Ascending aorta (tissue), 2 donors: ENCODE results near the gene METAP1D. TPM values are rescaled to one million over a fixed set of nuclear protein-coding genes. Genes with fewer than 3 reads are reported as not detected.
A peak's percentile ranks its signal among the peaks of the same experiment; 100 is the strongest.

Source experiments
- DNase-seq, 2 donors: peaks; one replicate each; pipeline ENCODE4 v3.0.0-alpha.2; 2019; ENCODE audit warnings: low spot score in 2 of 2
- H3K27ac ChIP-seq, 2 donors: fragments of 200-600 bp; sonication (generic); one replicate each; pipeline ENCODE4 v1.5.1; 2016 to 2017; ENCODE audit warnings: mild to moderate bottlenecking in 1 of 2
- H3K27me3 ChIP-seq: fragments of 200-600 bp; sonication (generic); one replicate; pipeline ENCODE4 v1.5.1; 2017
- H3K36me3 ChIP-seq, 2 donors: fragments of 200-600 bp; sonication (generic); one replicate each; pipeline ENCODE4 v1.5.1; 2016
- H3K4me1 ChIP-seq, 2 donors: fragments of 200-600 bp; sonication (generic); one replicate each; pipeline ENCODE4 v1.5.1; 2016 to 2017; ENCODE audit warnings: mild to moderate bottlenecking in 1 of 2
- H3K4me3 ChIP-seq, 2 donors: fragments of 200-600 bp; sonication (generic); one replicate each; pipeline ENCODE4 v1.5.1; 2016 to 2017; ENCODE audit warnings: mild to moderate bottlenecking in 1 of 2
- H3K9me3 ChIP-seq, 2 donors: fragments of 200-600 bp; sonication (generic); one replicate each; pipeline ENCODE4 v1.5.1; 2016
- CTCF ChIP-seq, 3 experiments: fragments of 200-600 bp in 2 of 3; fragments of 450-650 bp in 1 of 3; sonication (generic) in 2 of 3; IDR thresholded peaks; one replicate each; pipeline ENCODE4 v1.5.1; 2016 to 2019; ENCODE audit warnings: antibody characterized with exemption in 3 of 3, mild to moderate bottlenecking in 1 of 3, moderate library complexity in 1 of 3
- intact Hi-C: fragments of 100-400 bp; cut with DNase I; formaldehyde crosslinking; loops from one replicate; pipeline ENCODE4 v1.15.1; 2023
- total RNA-seq: library from RNA; depleted of rRNA; stranded (reverse); fragments of >200 nt; gene quantifications from one replicate; pipeline ENCODE4 v1.1.0, GENCODE V29; 2016

The METAP1D gene
- total RNA-seq, 1 donor from 2014 or later: not detected

- Histone ChIP-seq H3K4me1 (peaks cover 17 to 31% of the 10 kb centered on the region in 2 donors), H3K9me3 (no peaks in the 10 kb centered on the region), H3K27me3 (peaks cover 70% of the 10 kb centered on the region), H3K36me3 (no peaks in the 10 kb centered on the region), H3K4me3 (no peak overlapping the region), H3K27ac (no peak overlapping the region)
- no peak for DNase-seq
- intact Hi-C loops: loop anchor here (10.0 kb wide), 3 partner anchors 462 to 1168 kb away; partner anchors contain the start of genes DCAF17, GORASP2, METTL8 and PDK1
- TF ChIP-seq CTCF (IDR thresholded peaks at IDR 0.05): no peak
These were observed 93.1 kb downstream of the METAP1D start for GRCh38 chr2:172092716-172093415.

DNA sequence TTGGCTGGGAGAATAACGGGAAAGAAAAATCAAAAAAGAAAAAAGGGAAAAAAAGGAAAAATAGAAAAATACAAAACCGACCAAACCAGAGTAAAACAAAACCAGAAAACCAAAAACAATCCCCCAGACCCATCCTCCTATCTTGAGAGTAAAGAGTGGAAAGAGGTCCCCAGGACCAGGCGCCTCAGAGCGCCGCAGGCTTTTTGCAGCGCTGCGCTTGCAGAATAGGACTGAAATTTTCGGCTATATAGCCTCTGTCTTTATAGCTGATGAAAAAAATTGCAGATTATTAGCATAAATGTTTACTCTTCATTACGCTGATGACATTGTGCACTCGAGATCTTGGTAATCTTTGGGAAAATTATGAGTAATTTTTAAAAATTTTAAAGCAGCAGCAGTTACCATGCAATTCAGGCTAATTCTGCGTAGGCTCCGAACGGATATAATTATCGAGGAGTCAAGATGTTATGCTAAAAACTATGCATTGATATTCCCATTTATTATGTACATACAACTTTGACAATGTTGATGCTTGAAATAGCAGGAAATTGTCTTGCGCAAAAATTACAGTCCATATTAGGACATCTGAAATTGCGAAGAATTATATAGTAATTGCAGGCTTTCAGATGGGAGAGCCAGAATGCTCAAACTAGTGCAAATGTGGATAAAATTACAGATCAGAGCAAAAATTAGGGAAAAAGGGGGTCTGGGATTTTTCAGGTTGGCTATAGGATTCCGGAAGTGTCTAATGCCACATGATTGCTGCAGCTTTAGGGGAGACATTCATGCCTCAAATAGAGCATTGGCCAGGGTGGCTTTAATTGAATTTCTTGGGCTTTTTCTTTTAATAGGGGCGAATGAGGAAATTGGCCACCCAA, 93.9 kb downstream of the METAP1D start:
- H3K36me3 ChIP-seq: no peaks in the 10 kb centered on the region
- no peak for TF ChIP-seq CTCF (IDR thresholded peaks at IDR 0.05)
- no peak overlapping the region for H3K27ac ChIP-seq
- H3K4me3 ChIP-seq: peak overlapping the region in 1 of 2 donors; percentile 67
- H3K27me3 ChIP-seq: peaks cover 67% of the 10 kb centered on the region
- H3K4me1 ChIP-seq: peaks cover 18 to 31% of the 10 kb centered on the region in 2 donors
- H3K9me3 ChIP-seq: no peaks in the 10 kb centered on the region
- no peak for DNase-seq
- intact Hi-C loops: loop anchor here (10.0 kb wide), 3 partner anchors 461 to 1169 kb away; partner anchors contain the start of genes DCAF17, GORASP2, METTL8 and PDK1

- no peak for TF ChIP-seq CTCF (IDR thresholded peaks at IDR 0.05)
- no peak overlapping the region for H3K27ac ChIP-seq
- H3K4me3 ChIP-seq: peak overlapping the region; percentile 48 to 67
- peaks cover 62% of the 10 kb centered on the region for H3K27me3 ChIP-seq
- H3K9me3 ChIP-seq: no peaks in the 10 kb centered on the region
- intact Hi-C loops: loop anchor here (5.0 to 10.0 kb wide), 5 partner anchors 172 to 1170 kb away; partner anchors contain the start of genes DCAF17, DYNC1I2, GORASP2 and HAT1
- no peak for DNase-seq
- H3K36me3 ChIP-seq: no peaks in the 10 kb centered on the region
- H3K4me1 ChIP-seq: peaks cover 25 to 40% of the 10 kb centered on the region in 2 donors
These were observed 94.8 kb downstream of the METAP1D start for GRCh38 chr2:172094294-172095145.

GRCh38 chr2:172095146-172095904, 95.6 kb downstream of the METAP1D start:
- H3K27me3 ChIP-seq: peaks cover 66% of the 10 kb centered on the region
- no peaks in the 10 kb centered on the region for H3K9me3 ChIP-seq
- H3K27ac ChIP-seq: no peak overlapping the region
- H3K4me1 ChIP-seq: peaks cover 30 to 48% of the 10 kb centered on the region in 2 donors
- intact Hi-C loops: loop anchor here (5.0 to 10.0 kb wide), 5 partner anchors 173 to 1171 kb away; partner anchors contain the start of genes DCAF17, DYNC1I2, GORASP2 and HAT1
- no peak for DNase-seq
- TF ChIP-seq CTCF (IDR thresholded peaks at IDR 0.05): no peak
- no peaks in the 10 kb centered on the region for H3K36me3 ChIP-seq
- H3K4me3 ChIP-seq: peak overlapping the region; percentile 48 to 67
